HTERT RPE-1 (cell line): ENCODE results near the gene LRTM2.

ENCODE experiments used
- in situ Hi-C: fragments of 300-500 bp; cut with MboI; formaldehyde crosslinking; loops from 4 replicates; pipeline ENCODE4 v1.14.3; 2020; ENCODE audit warnings: low sequenced_read_pairs

The LRTM2 gene

GRCh38 chr12:1797991-1798640 is 22.2 kb upstream of the LRTM2 start:
- in situ Hi-C loops, result no loop called here

- in situ Hi-C loops, result no loop called here
Observed at GRCh38 chr12:1798641-1799020, 21.7 kb upstream of the LRTM2 start.

DNA sequence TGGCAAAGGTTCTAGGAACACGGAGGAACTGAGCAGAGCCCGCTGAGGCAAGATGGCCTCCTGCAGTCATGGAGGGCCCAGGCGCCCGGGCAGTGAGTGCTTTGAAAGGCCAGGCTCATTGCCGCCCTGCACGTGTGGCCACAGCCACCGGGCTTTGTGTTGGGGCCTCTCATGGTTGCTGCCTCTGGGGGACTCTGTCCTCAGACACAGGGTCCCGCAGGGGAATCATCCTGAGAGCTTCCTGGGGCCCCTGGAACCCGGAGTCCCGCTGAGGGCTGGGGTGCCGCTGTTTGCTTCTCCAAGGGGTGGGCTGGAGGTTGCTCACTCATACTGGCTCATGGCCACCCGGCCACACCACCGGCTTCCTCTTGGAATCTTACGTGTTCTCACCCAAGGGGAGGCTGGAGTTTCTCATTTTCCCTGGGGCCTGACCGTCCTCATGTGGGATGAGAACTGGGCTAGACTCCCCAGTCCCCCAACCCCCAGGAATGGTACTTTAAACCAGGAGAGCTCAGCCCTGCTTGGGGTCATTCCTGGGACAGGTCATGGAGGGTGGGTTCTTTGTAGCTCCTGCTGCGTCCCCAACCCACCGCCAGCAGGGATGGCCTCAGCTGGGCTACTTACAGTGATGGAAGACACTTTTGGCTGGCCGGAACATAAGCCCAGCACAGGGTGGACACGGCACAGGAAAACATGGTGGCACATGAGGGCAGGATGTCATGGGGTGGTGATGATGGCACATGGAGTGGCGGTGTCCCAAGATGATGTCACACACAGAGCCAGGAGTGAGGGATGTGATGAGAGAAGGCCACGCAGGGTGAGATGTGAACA is 21.1 kb upstream of the LRTM2 start:
- in situ Hi-C loops, result no loop called here

GRCh38 chr12:1799882-1800400 is 20.4 kb upstream of the LRTM2 start:
- in situ Hi-C loops, result no loop called here

GRCh38 chr12:1800401-1801302 is 19.7 kb upstream of the LRTM2 start:
- in situ Hi-C loops, result no loop called here

GRCh38 chr12:1801303-1801975 is 18.9 kb upstream of the LRTM2 start:
- in situ Hi-C loops, result no loop called here

DNA sequence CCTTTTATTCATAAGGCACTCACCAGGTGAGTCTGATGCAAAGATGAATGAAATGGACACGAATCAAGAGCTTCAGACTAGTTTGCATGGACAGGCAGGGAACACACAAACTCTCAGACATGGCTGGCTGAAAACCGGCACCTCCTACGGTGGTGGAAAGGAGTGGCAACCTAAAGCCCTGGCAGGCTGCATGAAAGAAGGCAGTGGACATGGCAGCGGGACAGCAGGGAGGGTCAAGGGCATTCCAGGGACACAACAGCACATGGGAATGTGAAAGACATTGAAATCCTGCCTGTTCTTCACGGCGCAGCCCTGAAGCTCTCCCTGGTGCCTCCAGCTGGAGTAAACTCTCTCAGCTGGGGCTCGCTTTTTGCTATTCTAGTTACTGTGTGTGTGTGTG is 16.6 kb upstream of the LRTM2 start:
- in situ Hi-C loops, result no loop called here

GRCh38 chr12:1804545-1805332 is 15.6 kb upstream of the LRTM2 start:
- in situ Hi-C loops, result no loop called here

GRCh38 chr12:1805441-1806081 is 14.8 kb upstream of the LRTM2 start:
- in situ Hi-C loops, result no loop called here

DNA sequence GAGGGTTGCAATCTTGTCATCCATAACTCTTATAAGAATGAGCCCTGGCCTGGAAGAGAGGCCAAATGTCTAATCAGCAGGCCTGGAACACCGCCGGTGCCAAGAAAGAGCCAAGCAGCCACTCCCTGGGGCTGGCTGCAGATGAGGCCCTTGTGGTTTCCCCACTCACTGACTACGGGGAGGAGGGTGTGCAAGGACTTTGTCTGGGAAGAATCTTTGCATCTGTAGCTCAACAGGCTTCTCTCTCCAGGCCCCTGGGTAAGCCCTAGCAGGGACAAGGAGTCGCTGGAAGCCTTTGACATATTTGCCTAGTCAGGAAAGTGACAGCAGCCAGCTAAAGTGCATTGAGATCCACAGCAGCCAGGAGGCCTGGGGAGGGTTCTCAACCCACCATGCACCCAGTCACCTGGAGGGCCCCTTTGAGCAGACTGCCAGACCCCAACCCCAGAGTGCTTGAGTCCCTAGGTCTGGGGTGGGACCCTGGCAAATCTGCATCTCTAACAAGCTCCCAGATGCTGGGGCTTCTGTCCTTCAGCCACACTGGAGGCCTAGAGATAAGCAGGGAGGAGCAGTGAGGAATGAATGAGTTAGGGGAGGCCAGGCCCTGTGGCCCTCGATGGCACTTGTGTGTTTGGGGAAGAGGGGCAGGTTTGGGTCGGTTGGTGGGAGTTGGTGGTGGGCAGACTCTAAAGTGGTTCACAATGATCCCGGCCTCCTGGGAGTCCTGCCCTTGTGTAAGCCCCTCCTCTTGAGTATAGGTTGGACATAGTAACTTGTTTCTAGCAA is 13.9 kb upstream of the LRTM2 start:
- in situ Hi-C loops, result no loop called here

DNA sequence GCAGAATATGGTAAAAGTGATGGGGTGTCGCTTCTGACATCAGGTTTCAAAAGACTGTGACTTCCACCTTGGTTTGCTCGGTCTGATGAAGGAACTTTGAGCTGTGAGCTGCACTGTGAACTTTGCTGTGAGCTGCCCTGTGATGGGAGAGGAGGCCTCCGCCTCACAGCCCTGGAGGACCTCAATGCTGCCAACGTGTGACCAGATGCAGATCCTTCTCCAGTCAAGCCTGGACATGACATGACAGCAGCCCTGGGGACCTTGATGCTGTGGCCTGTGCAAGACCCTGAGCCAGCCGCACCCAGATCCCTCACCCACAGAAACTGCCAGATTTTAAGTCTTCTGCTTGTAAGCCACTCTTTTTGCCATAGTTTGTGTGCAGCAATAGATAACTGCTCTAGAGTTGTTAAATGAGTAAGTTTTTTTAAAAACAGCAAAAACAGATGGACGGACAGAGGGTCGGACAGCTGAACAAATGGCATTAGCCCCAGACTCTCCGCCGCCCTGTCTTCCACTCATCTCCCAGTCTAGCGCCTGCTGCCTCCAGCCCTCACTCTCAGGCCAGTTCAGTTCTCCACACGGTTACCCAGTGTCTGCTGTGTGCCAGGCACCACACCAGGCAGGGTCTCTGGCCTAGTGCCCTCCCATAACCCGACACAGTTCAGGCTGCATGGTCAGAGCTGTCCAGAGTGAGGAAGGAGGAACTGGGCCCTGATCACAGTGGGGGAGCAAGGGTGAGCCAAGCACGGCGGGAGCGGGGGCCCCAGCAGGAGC is 13.1 kb upstream of the LRTM2 start:
- in situ Hi-C loops, result no loop called here

- in situ Hi-C loops, result no loop called here
Observed at GRCh38 chr12:1808036-1808797, 12.1 kb upstream of the LRTM2 start.

DNA sequence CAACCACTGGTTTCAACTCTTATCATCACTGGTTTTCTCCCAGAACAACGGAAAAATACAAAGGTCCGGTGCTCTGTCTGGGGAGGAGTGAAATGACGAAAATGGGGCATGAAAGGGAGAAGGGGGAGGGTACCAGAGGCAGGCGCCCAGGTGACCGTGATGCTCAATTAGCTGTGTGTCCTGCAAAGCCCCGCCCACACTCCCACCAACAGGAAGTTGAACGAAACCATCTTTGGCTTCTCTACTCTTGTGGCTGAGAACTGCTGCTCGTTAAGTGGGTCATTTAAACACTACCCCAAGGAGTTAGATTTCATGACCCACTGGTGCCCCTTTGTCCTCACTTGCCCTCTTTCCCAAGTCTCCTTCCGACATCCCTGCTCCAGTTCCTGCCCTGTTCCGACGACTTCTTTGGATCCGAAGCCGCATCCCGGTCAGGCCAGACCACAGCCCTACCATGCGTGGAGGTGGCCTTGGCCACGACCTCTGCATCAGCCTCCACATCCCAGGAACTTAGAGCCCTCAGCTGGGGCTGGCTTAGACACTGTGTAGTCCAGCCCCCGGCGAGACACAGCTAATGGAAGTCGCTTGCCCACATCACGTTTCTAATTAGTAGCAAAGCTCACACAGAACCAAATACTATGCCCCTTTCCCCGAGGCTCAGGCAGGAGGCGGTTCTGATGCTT is 11.4 kb upstream of the LRTM2 start:
- in situ Hi-C loops, result no loop called here

DNA sequence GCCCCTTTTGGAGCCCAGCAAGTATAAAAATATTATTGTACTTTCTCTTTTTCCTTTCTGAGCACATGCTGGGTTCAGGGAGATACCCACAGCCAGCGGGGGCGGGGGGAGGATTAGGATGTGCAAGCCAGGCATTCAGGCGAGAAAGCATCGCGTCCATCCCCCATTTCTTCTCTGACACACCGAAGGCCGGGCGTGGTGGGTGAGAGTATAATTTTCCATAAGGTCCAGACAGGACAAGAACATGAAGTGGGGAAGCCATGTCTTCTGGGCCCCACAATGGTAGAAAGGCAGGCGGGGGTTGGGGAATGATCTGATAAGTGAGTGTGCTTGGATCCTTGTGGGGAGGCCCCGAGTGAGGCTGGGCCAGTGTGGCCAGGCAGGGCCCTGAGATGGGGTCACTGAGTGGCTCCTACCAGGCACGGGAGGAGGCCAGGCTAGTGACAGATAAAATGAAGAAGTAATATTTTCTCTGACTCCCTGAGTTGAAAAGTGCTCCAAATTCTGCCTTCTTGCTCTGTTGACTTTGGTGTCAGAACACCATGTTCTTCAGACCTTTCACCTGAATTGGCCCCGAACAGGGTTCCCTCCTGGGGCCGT is 10.7 kb upstream of the LRTM2 start:
- in situ Hi-C loops, result no loop called here

- in situ Hi-C loops, result no loop called here
Observed at GRCh38 chr12:1810201-1810930, 10.0 kb upstream of the LRTM2 start.

- in situ Hi-C loops, result no loop called here
Observed at GRCh38 chr12:1810931-1811280, 9.5 kb upstream of the LRTM2 start.
